Heart left ventricle (tissue), 13 donors: ENCODE measurements around the gene CD81.

Source experiments
- POLR2A ChIP-seq, 2 donors: fragments of 450-650 bp; IDR thresholded peaks; one replicate each; pipeline ENCODE4 v1.6.1; 2017; ENCODE audit warnings: antibody characterized with exemption in 2 of 2, mild to moderate bottlenecking in 2 of 2, moderate library complexity in 2 of 2
- TF ChIP-seq, protein P1 (sequence below), 12 donors: fragments of 200-600 bp; sonication (generic) in 4 of 12; IDR thresholded peaks; one replicate each; pipeline versions ENCODE4 v1.5.0 to v1.8.0; 2018 to 2022; ENCODE audit warnings: antibody characterized with exemption in 12 of 12, mild to moderate bottlenecking in 5 of 12
- donor health status: ischemic (EF 13 %, LVEDD 7.1; RV severe dilation, severe dysfunction).
- donor health status: DM: no; HTN: yes; CAD: no.
- donor health status: DM: no; HTN: no; CAD: no.
- donor health status: ischemic (EF 25% LVEDD 6.9; RV normal size, moderate dysfunction).
- donor health status: ischemic (EF 25% LVEDD 5.7; RV mildly dilated, moderate dysfunction).
- donor health status: ischemic (EF 35%, LVEDD 5.7; RV mildly dilated, moderate dysfunction).
- donor health status: nonischemic (EF 11% LVEDD 7.7; RV severe dilation, severe dysfunction).
- donor health status: DM: yes; HTN: yes; CAD: no.
- donor health status: PGD.
- donor health status: ischemic (EF 29% LVEDD 5.4; RV normal size, mild dysfunction).
- donor health status: nonischemic (EF 23%, LVEDD 6.1; RV moderate dilation, normal function).

DNA sequence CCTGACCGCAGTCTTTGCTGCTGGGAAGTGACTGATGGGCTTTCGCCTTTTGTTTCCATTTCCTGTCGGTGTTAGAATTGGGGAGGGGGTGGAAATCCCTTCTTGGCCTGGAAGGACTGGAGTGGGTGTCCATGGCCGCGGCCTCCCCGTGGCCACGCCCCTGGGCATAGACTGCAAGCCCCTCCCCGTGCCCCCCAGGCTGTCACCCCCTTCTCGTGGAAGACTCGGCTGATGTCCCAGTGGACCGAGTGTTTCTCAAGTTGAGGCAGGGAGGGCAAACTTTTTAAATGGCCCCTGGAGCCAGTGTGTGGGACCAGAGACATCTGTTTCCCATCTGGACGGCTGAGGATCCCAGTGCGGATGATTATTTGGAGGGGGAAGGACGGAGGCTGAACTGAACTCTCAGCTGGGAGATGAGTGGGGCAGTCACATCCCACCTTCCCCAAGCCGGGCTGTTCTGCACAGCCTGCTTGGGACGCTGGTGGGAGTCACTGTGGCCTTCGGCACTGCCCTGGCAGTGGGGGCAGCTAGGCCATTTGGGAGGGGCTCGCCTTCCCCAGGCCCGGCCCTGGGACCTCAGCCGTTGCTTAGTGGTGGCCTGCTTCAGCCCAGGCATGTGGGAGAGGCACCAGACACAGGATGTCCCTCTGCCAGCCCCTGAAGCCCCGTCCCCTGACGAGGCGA is 1.6 kb downstream of the CD81 start:
- TF ChIP-seq, protein P1, sequence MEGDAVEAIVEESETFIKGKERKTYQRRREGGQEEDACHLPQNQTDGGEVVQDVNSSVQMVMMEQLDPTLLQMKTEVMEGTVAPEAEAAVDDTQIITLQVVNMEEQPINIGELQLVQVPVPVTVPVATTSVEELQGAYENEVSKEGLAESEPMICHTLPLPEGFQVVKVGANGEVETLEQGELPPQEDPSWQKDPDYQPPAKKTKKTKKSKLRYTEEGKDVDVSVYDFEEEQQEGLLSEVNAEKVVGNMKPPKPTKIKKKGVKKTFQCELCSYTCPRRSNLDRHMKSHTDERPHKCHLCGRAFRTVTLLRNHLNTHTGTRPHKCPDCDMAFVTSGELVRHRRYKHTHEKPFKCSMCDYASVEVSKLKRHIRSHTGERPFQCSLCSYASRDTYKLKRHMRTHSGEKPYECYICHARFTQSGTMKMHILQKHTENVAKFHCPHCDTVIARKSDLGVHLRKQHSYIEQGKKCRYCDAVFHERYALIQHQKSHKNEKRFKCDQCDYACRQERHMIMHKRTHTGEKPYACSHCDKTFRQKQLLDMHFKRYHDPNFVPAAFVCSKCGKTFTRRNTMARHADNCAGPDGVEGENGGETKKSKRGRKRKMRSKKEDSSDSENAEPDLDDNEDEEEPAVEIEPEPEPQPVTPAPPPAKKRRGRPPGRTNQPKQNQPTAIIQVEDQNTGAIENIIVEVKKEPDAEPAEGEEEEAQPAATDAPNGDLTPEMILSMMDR (IDR thresholded peaks at IDR 0.05) = no peak
- TF ChIP-seq POLR2A (IDR thresholded peaks at IDR 0.05) = no peak
